GM20431 (cell line): Measurements from ENCODE around the gene ASF1B.
"Not testable (repeated sequence)": the region's sequence is repeated elsewhere in the genome, so short reads cannot be mapped to it uniquely, and the experiment has no call there.

Source experiments
- in situ Hi-C: fragments of 300-500 bp; cut with MseI, MboI; formaldehyde crosslinking; loops from one replicate; pipeline ENCODE4 v1.15.0; 2020; ENCODE audit warnings: low sequenced_read_pairs; ENCODE audit not compliant: unreplicated experiment

The ASF1B gene

DNA sequence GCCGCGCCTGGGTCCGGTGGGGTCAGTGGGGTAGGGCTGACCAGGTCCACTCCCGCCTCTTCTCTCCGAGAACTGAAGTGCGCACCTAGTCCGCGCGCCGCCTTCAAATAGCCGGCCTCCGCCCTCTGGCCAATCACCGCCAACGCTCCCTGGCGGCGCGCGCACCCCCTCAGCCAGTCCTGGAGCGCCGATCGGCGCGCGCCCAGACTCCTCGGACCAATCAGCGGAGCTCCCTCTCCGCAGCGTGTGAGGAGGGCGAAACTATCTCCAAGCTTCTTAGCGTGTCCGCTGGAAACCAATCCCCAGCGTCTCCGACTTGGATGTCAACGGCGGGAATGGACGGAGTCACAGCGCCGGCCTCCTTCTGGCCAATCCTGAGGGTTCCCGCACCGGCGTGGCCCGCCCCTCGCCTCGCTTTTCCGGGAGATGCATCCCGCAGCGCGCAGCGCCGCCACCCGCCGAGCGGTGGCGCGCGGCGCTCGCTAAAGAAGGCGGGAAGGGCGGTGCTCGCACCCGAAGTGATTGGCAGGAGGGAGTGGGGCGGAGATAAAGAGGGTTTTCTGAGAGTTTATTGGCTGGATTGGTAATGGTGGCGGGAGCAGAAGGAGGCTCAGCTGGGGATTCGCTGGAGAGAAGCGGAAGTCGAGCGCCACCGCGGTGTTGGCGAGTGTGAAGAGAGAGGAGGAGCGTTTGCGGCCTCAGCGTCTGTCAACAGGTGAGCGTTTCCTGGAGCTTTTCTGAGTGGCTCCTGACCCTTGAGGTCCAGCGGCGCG is at the start of gene ASF1B:
Gene ASF1B, minus strand, starts transcription at position 81 of the 773 bp plus-strand sequence. CDS start 133 bp downstream, outside the sequence.
- in situ Hi-C loops, result no loop called here

DNA sequence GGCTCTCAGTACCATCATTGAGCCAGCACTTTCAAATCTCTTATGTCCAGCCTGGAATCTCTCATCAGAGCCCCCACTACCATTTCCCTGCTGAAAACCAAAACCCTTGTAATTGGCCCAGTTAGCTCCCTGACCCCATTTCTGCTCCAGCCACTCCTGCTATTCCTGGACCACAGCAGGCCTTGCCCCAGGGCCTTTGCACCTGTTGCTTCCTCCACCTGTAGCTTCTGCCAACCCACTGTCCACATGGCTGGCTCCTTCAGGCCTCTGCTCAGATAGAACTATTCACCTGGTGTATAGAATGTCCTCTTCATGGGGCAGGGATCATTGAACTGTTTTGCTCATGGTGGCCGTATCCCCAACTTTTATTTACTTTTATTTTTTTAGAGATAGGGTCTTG is 49.3 kb upstream of the ASF1B start:
- in situ Hi-C loops, result not testable (repeated sequence)

DNA sequence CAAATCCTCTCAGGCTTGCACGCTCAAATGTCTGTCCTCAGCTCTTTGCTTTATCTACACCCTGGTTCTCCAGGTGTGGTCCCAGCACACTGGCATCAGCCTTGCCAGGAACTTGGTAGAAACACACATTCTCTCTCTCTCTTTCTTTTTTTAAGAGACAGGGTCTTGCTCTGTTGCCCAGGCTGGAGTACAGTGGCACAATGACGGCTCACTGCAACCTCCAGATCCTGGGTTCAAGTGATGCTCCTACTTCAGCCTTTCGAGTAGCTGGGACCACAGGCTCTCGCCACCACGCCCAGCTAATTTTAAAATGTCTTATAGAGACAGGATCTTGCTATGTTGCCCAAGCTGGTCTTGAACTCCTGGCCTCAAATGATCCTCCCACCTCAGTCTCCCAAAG is 48.8 kb upstream of the ASF1B start:
- in situ Hi-C loops, result no loop called here

DNA sequence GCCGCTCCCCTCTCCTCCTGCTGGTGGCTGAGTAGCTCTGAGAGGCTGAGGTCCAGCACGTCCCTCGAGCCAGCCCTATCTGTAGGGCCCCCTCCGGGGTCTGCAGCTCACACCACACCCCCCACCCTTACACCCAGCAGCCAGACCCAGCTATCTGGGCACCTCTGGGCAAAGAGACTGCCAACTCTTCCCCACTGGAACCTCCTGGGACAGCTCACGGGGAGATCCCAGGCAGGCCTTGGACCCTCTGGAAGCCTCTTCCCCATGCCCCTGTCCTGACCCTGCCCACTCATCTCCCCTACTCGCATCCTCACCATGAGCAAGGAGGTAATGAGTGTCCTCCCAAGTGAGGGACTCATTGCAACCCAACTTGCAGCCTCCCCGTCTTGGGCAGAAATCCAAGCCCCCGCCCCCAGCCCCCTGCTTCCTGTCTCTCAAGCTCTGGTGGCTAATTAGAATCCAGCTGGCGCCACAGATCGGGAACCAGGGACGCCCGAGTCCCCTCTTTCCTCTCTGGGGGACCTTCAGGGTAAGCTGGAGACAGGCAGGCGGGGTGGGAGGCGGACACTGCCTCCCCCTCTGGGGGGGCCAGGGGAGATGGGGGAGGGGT is 47.5 kb upstream of the ASF1B start:
- in situ Hi-C loops, result no loop called here

DNA sequence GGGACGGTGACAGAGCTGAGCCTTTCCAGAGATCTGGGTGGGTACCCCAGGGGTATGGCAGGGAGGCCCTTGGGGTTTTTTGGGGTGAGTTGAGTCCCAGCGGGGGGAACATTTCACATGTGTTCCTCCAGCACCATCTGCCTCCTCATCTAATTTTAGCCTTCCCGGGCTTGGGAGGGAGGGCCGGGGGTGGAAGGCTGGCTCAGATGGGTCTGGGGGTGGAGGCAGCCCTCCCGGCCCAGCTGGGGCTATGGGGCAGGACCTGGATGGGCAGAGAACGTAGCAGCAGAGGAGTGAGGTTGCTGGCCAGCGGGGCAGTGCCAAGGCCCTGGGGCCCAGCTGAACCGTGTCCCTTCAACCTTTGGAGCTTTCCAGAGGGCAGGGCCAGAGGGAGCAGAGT is 46.1 kb upstream of the ASF1B start:
- in situ Hi-C loops, result no loop called here

DNA sequence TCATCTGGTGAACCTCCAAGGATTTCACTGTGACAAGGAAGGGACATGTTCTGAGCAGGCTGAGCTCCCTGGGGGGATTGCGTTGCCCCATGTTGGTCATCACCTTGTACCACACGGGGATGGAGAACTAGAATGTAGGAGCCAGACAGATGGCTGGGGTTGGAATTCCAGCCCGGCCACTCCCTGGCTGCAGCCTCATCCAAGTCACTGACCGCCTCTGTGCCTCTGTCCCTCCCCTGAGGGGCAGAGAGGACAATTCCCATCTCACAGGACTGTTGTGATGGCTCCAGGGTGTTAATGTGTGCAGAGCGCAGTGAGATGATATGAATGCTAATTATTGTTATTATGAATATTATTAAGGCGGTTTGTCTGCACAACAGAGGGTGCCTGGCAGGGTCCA is 45.5 kb upstream of the ASF1B start:
- in situ Hi-C loops, result no loop called here

DNA sequence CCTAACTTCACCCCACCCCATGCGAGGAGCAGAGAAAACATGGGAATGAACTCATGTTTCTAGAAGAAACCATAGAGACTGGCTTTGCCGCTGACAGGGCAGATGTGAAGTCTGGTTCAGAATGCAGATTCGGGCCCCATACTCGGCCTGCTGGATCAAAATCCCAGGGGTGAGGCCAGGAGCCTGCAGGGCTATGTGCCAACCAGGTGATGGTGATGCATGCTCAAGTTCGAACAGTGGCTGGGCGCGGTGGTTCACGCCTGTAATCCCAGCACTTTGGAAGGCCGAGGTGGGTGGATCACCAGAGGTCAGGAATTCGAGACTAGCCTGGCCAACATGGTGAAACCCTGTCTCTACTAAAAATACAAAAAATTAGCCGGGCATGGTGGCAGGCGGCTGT is 44.8 kb upstream of the ASF1B start:
- in situ Hi-C loops, result not testable (repeated sequence)

DNA sequence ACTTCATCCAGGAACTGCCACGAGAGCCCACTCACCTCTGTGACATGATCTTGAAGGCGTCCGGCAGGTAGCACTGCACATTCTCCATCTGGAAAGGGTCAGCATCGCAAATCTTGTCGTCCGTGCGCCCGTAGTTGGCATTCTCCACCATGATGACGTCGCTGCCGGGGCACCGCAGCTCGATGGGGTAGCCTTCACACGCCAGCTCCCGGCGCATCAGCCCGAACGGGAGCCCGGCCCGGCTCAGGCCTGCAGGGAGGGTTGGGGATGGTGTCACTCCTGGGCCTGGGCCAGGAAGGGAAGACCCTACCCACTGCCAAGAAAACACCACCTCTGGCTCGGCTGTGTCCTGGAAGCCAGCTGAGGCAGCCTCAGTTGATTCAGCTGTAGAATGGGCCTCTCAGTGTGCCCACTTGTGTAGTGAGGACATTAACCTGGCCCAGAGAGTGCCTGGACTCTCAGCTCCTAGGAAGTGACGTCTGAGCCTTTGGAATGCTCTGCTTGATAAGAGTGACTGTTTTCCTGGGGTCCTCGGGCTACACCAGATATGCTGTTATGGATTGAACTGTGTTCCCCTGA is 41.2 kb upstream of the ASF1B start:
- in situ Hi-C loops, result no loop called here

DNA sequence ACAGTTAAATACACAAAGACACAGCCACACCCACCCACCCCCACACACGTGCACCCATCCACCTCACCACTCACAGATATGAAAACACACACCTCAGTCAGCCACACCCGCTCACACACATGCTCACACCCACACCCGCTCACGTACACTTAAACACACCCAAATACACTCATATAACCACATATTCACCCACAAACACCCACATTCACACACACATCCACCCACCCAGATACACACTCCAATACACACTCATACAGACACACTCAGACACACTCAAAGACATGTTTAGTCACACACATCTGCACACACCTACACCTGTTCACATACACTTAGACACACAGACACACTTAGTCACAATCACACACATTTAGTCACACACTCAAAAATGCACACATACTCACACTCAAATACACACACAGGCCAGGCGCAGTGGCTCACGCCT is 39.0 kb upstream of the ASF1B start:
- in situ Hi-C loops, result no loop called here

DNA sequence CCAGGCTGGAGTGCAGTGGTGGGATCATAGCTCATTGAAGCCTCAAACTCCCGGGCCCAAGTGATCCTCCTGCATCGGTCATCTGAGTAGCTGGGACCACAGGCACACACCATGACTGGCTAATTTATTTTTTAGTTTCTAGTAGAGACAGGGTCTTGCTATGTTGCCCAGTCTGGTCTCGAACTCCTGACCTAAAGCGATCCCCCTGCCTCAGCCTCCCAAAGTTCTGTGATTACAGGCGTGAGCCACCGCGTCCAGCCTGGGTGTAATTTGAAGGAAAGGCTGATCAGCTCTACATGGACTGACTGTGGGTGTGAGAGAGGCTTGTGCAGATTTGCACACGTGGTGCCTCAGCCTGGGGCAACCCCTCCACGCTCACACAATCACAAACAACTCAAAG is 38.5 kb upstream of the ASF1B start:
- in situ Hi-C loops, result no loop called here

DNA sequence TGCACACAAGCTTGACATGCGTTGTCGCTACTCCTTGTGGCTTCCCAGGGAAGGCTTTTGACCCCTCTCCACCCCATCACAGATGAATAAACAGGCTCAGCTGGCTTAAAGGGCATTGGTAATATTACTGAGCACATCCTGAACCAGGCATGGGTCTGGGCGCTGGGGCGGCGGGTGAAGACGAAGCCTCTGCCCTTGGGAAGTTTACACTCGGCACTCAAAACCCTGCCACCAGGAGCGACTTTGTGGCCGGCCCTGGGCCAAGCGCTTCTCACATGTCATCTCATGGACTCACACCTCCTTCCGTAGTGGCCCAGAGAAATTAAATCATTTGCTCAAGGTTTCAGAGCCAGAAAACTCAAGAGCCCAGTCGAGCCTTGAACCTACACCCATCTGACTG is 32.6 kb upstream of the ASF1B start:
- in situ Hi-C loops, result no loop called here

DNA sequence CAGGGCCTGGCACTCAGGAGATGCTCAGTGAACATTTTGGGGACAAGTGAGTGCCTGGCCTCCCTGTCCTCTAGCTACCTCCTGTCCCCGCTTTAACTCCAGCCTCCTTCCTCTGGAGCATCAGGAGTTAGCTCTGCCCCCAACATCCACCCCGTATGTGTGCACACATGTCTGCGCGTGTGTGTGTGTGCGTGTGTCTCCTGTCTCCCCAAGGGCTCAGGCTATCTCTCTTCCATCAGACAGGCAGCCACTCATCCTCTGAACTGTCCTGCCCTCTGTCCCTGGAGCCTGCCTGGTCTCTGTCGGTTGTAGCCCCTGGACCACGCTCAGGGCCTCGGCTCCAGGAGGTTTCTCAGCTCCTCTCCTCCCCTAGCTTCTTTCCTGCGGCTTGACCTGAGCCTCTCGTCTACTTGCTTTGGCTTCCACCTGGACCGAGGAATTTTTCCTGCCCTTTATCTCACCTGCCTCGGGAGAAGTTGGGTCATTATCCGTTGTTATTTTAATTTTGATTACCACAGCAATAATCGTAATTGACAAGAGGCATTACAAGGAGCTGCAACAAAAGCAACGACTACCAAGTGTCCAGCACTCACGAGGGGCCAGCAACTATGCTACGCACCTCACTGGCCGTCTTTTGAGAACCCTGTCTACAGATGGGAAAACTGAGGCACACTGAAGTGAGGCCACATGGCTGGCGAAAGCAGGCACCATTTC is 32.0 kb upstream of the ASF1B start:
- in situ Hi-C loops, result no loop called here

DNA sequence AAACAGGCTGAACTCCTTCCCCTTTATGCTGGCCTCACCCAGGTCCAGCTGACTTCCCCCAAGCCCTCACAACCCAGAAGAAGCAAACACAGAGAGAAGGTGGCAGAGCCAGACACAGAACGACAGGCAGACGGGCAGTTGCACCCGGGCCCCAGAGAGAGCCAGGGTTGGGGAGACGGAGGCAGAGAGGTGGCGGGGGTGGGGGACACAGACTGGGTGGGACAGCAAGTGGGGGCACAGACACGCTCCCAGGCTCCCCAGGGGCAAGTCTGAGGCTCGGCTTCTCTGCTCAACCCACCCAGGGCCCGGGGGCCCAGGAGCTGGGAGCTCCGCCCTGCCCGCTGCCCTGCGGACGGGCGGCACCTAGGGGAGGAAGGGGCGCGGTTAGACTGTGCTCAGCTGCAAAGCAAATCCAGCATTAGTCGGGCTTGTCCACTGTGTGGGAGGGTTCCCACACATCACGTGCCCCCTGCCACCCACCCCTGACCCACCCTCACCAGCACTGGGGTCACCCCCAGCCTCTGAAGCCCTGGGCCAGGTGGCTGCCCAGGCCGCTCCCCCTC is 31.3 kb upstream of the ASF1B start:
- in situ Hi-C loops, result no loop called here

DNA sequence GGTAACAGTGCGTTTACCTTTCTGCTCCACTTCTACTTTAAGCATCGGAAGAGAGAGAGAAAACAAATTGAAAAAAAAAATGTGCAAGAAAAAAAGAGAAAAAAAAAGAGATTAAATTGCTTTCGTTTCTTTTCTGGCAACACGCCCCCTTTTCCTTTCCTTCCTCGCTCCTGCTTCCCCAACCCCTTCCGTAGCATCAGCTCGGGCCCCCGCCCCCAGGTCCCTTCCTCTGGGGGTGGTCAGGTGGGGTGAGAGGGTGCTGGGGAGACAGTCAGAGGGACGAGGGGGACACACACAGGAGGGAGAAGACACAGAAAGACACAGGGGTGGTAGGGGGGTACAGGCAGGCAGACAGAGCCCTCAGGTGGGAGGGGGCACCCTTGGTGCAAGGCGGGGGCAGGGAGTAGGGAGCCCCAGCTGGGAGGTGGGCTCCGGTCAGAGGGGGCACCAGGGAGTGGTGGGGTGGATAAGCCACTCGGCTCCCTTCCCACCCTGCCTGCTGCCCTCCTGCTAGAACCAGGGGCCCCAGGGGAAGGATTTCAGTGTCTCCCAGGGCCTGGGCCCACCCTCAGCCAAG is 30.7 kb upstream of the ASF1B start:
- in situ Hi-C loops, result no loop called here

DNA sequence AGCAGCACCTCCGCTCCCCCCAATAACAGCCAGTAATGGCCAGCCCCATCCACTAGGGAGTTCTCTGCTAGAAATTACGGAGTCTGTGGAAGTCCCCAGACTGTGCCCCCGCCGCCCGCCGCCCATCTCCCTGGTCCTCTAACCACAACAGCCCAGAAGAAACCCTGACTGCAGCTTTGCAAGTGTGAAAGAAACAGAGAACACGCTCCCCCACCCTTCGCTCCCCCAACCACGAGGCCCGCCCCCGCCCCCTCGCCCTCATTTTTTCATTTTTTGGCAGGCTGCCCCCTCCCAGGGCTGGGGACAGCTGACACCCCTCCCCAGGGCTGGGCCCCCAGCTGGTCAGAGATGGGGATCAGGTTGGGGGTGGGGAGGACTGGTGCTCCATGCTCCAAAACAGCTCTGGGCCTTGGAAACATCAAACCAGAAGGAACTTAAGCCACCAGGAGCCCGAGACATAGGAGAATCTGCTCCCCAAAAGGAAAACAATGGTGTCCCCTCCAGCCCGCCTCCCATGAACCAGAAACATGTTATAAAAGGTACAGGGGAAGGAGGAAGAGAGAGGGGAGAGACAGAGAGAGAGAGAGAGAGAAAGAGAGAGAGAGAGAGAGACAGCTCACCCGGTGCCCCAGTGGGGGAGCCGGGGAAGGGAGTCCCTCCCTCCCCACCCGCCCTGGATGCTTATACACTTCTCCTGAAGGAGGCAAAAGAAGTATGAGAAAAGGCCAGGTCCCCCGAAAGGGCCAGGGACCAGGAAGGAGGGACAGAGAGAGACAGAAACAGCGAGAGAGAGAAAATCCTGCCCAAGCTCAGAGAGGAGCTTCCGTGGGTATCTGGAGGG is 29.8 kb upstream of the ASF1B start:
- in situ Hi-C loops, result no loop called here

DNA sequence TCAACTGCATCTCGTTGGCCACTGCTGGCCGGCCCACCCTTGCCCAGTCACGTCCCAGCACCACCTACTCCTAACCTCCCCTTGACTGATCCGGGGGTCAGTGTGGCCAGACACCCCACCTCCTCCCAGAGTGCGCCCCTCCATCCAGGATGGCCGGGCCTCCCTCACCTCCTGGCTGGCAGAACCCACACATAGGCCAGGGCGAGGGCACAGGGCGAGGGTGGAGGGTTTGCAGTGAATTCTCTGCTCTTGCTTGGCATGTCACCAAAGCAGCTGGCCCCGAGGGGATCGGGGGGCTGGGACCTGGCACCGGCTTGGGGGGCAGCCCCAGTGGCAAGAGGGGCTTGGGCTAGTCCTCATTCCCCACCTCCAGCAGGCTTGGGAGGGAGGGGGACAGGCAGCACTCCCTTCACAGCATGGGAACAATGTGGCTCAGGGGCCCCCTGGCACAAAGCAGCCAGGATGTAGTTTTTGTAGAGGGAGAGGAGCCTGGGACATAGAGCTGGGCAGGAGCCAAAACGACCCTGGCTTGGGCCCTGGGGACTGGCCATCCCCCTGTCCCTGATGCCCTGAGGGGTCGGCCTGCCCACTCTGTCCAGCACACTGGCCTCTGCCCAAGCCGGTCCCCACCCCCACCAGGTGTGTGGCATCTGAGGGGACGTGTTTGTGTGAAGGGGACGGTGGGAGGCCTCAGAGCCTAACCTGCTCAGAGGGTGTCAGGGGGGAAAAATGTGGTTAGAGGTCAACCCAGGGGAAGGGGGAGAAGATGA is 28.5 kb upstream of the ASF1B start:
- in situ Hi-C loops, result no loop called here

DNA sequence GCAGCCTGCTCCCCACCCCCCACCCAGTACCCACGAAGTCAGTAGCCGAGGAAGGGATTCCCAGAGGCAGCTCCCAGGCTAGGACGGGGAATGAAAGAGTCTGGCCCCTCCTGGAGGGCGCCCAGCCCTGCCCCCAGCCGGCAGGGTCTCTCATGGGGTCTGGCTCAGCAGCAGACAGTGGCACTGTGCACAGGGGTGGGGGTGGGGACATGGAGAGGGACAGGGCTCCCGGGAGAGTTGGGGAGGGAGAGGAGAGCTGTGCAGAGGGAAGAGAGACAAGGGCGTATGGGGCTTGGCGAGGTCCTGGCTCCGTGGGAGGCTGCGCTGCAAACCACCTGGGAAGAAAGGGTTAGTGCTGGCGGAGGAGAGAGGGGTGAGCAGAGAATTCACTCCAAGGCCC is 27.7 kb upstream of the ASF1B start:
- in situ Hi-C loops, result no loop called here

DNA sequence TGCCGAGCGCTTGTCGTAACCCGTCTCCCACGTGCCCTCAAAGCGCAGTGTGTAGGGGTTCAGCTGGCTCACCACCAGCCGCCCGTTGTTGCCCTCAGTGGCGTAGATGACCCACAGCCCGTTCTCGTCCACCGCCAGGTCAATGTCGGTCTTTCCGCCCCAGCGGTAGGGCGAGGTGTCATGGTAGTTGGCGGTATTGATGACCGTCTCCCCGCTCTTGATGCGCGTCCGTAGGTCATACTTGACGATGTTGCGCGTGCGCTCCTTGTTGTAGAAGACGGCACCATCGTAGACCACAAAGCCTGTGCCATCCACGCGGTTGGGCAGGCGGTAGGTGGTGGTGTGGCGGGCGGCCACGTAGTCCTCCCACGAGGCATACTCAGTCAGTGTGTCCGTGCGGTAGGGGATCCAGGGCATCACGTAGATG is 26.5 kb upstream of the ASF1B start:
- in situ Hi-C loops, result no loop called here

DNA sequence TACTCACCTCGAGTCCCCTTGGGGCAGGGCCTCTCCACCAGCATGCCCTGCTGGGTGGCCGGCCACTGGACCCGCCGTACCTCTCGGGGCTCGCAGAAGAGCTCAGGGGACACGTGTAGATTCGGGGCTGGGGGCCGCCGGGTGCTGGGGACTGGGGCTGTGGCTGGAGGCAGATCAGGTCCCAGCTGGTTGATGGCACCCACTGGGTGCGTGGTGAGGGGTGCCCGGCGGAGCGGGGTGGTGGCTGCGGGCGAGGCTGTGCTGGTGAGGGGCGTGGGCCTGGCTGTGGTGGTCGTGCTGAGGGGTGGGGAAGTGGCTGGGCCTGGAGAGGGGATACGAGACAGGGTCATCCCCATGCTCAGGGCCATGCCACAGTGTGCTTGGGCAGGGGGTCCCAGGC is 24.9 kb upstream of the ASF1B start:
- in situ Hi-C loops, result no loop called here
